Measurements from ENCODE around the gene TENM4. TPM values are rescaled to one million over a fixed set of nuclear protein-coding genes. Genes with fewer than 3 reads are reported as not detected.

Gene TENM4
- polyA plus RNA-seq, 1 experiment = 0.39 TPM

GRCh38 chr11:79139900-79140299 is 300.9 kb downstream of the TENM4 start:
- Histone ChIP-seq H3K36me3 (ENCODE audit: control insufficient read depth, insufficient read depth, low read length) (no peaks in the 10 kb centered on the region), H3K4me3 (ENCODE audit: low read depth, low read length) (no peak overlapping the region), H3K27me3 (ENCODE audit: control insufficient read depth, insufficient read depth, low read length) (no peaks in the 10 kb centered on the region)
- DNase-seq (ENCODE audit: low read depth) = no peak
- TF ChIP-seq CTCF (IDR thresholded peaks at IDR 0.05; ENCODE audit: insufficient read depth, low read depth, low read length) = no peak
- CTCF ChIA-PET = no interaction called here
- POLR2A ChIA-PET = no interaction called here

GRCh38 chr11:79129702-79130101 is 311.1 kb downstream of the TENM4 start:
- DNase-seq (ENCODE audit: low read depth) = no peak
- H3K36me3 ChIP-seq (ENCODE audit: control insufficient read depth, insufficient read depth, low read length) = no peaks in the 10 kb centered on the region
- no peaks in the 10 kb centered on the region for H3K27me3 ChIP-seq (ENCODE audit: control insufficient read depth, insufficient read depth, low read length)
- no peak overlapping the region for H3K4me3 ChIP-seq (ENCODE audit: low read depth, low read length)
- TF ChIP-seq CTCF (IDR thresholded peaks at IDR 0.05; ENCODE audit: insufficient read depth, low read depth, low read length) = no peak
- POLR2A ChIA-PET = no interaction called here
- CTCF ChIA-PET = interaction anchor here (0.9 to 1.3 kb wide), 3 partner anchors 30 to 484 kb away, joined by 3 to 4 read pairs (median 3); no protein-coding TSS in a partner anchor

GRCh38 chr11:79128291-79128690 is 312.5 kb downstream of the TENM4 start:
- POLR2A ChIA-PET = no interaction called here
- DNase-seq (ENCODE audit: low read depth) = no peak
- CTCF ChIA-PET = interaction anchor here (1.3 kb wide), 1 partner anchor 28 kb away, joined by 4 read pairs; no protein-coding TSS in a partner anchor

GRCh38 chr11:79122759-79123158 is 318.1 kb downstream of the TENM4 start:
- TF ChIP-seq CTCF (IDR thresholded peaks at IDR 0.05; ENCODE audit: insufficient read depth, low read depth, low read length) = no peak
- ChIA-PET POLR2A (no interaction called here), CTCF (interaction anchor here (0.9 kb wide), 1 partner anchor 22 kb away, joined by 3 read pairs; no protein-coding TSS in a partner anchor)
- Histone ChIP-seq H3K27me3 (ENCODE audit: control insufficient read depth, insufficient read depth, low read length) (no peaks in the 10 kb centered on the region), H3K4me3 (ENCODE audit: low read depth, low read length) (no peak overlapping the region), H3K36me3 (ENCODE audit: control insufficient read depth, insufficient read depth, low read length) (no peaks in the 10 kb centered on the region)
- DNase-seq (ENCODE audit: low read depth) = no peak

More at GRCh38 chr11:79128291-79128690, 312.5 kb downstream of the TENM4 start:
- Histone ChIP-seq H3K4me3 (ENCODE audit: low read depth, low read length) (no peak overlapping the region), H3K27me3 (ENCODE audit: control insufficient read depth, insufficient read depth, low read length) (no peaks in the 10 kb centered on the region), H3K36me3 (ENCODE audit: control insufficient read depth, insufficient read depth, low read length) (no peaks in the 10 kb centered on the region)
- no peak for TF ChIP-seq CTCF (IDR thresholded peaks at IDR 0.05; ENCODE audit: insufficient read depth, low read depth, low read length)

- DNase-seq (ENCODE audit: low read depth) = no peak
- ChIA-PET CTCF (interaction anchor here (0.7 to 1.2 kb wide), 3 partner anchors 14 to 21 kb away, joined by 3 to 7 read pairs (median 5); no protein-coding TSS in a partner anchor), POLR2A (no interaction called here)
- Histone ChIP-seq H3K4me3 (ENCODE audit: low read depth, low read length) (no peak overlapping the region), H3K36me3 (ENCODE audit: control insufficient read depth, insufficient read depth, low read length) (no peaks in the 10 kb centered on the region), H3K27me3 (ENCODE audit: control insufficient read depth, insufficient read depth, low read length) (no peaks in the 10 kb centered on the region)
- no peak for TF ChIP-seq CTCF (IDR thresholded peaks at IDR 0.05; ENCODE audit: insufficient read depth, low read depth, low read length)
Measured at GRCh38 chr11:79121351-79121750, 319.5 kb downstream of the TENM4 start.

All from BJ (cell line).